NCI-H82 treated with DMSO at 0.1 percent for 48 hours (cell line): Measurements from ENCODE around the gene SSH3.
"Not testable (repeated sequence)": the region's sequence is repeated elsewhere in the genome, so short reads cannot be mapped to it uniquely, and the experiment has no call there.

Experiments
- DNase-seq: peaks from one replicate; lab custom pipeline; 2025; ENCODE audit not compliant: unreplicated experiment; lab: John Stamatoyannopoulos, UW

Gene SSH3

DNA sequence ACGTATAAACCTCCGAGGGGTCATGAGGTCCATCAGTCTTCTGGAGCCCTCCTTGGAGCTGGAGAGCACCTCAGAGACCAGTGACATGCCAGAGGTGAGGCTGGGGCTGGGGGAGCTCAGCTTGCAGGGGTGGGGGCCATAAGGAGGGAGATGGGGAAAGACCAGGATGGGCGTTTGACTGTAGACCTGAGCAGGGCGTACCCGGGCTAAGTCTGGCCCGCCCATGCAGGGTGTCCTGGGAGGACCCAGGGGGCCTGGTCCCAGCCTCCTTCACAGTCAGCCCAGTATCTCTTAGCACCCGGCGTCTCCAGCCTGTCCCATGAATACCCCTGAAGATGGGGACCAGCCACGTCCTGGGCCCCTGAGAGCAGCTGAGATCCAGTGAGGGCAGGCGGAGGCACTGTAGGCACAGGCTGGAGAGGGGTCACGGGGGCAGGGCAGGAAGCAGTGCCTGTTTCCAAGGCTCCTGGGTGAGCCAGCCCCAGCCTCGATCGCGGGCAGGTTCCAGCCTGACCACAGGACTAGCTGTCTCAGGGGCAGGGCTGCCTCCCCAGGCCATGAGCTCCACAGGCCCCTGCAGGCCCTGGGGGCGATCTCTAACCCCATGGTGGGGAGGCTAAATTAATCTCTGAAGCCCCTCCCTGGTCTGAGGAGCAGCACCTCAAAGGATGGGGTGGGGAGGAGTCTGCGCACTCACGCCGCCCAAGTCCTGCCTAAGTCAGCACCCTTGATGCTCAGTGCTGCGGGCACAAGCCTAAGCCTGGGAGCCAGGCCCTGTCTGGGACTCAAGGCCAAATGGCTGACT lies 7.1 kb downstream of the SSH3 start:
- DNase-seq = no peak

DNA sequence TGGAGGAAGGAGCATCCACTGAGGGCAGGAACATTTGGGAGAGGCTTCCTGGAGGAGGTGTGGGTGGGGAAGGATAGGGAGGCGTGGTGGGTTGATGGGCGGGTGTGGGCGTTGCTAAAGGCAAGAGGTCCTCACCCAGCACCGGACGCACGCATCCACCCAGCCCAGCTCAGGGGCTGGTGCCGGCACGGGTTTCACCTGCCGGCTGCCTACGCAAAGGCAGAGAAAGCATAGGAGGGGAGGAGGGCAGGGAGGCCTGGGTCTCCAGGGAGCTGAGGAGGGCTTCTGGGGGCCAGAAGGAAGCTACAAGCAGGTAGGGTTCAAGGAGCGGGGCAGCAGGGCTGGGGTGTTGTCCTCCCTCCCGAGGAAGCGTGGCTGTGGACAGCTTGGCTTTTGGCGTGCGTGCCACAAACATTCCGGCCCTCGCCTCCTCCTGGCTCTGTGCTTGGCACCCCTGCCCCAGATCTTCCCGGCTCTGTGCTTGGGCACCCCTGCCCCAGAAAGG lies 7.8 kb downstream of the SSH3 start:
- DNase-seq = no peak

DNA sequence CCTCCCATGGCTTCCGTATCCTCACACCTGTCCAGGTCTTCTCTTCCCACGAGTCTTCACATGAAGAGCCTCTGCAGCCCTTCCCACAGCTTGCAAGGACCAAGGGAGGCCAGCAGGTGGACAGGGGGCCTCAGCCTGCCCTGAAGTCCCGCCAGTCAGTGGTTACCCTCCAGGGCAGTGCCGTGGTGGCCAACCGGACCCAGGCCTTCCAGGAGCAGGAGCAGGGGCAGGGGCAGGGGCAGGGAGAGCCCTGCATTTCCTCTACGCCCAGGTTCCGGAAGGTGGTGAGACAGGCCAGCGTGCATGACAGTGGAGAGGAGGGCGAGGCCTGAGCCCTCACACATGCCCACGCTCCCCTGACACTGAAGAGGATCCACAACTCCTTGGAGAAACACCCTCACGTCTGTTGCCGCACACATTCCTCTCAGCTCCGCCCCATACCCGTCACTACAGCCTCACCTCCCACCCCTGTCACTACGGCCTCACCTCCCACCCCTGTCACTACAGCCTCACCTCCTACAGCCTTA lies 8.3 kb downstream of the SSH3 start:
- DNase-seq = no peak

DNA sequence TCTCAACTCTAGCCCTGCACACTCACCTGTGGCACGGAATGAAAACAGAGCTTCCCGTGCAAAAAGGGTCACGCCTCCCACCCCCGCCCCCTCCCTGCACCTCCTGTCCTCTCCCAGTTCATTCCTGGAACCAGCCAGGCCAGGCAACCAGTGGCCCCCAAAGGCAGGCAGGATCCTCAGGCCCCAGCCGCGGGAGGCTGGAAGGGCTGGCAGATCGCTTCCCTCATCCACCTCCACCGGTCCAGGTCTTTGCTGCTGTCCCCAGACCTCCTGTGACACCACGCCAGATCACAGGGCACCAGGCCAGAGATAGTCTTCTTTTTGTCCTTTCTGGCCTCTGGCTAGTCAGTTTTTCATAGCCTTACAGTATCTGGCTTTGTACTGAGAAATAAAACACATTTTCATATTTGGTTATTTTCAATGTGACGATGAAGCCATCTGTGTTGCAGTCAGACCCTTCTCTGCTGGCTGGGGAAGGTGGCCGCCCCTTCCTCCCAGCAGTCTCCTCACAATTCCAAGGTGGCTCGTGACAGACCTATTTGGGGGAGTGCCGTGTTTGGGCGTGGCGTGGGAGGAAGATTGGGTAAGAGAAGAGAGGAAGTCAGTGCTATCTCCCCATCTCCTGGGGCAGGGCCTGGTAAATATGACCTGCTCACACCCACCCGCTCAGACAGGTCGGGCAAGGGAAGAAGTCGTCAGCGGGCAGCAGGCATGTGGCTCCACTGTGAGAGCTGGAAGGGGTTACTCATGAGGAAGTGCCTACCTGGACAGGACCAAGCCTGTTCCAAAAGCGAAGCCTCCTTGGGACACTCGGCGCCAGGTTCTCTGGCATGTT lies 9.1 kb downstream of the SSH3 start:
- DNase-seq = no peak

DNA sequence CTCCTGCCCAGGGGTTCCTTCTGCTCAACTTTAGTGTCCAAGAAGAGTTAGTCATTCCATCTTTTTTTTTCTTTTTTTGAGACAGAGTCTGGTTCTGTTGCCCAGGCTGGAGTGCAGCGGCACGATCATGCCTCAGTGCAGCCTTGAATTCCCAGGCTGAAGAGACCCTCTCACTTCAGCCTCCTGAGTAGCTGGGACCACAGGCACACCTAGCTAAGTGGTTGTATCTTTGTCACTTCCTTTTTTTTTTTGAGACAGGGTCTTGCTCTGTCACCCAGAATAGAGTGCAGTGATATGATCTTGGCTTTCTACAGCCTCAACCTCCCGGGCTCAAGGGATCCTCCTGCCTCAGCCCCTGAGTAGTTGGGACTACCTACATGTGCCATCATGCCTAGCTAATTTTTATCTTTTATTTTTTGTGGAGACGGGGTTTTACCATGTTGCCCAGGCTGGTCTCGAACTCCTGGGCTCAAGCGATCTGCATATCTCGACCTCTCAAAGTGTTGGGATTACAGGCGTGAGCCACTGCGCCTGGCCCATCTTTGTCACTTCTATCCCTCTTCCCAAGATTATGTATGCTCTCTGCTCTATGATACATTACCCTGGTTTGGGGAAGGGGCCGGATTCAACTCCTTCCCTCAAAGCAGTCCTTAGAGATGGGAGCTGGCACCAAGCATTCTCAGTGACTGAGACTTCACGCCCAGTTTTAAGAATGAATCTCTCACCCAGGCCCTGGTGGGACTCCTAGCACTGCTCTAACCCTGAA lies 10.0 kb downstream of the SSH3 start:
- DNase-seq = no peak

DNA sequence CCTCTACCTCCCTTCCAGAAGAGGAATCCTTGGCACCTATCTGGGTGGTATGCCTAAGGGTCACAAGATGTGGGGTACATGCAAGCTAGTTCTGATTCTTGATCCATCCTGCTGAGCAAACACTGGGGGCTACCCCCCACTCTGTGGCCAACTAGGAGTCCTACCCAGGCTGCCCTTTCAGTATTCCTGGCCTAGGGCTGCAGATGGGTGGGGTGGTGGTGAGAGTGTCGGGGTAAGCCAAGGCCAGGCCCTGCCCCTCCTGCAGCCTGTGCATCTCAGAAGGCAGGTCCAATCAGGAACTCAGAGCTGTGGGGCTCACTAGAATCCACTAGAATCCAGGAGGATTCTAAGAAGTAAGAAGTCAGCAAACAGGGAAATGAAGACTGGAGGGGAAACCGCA lies 10.9 kb downstream of the SSH3 start:
- DNase-seq = no peak

DNA sequence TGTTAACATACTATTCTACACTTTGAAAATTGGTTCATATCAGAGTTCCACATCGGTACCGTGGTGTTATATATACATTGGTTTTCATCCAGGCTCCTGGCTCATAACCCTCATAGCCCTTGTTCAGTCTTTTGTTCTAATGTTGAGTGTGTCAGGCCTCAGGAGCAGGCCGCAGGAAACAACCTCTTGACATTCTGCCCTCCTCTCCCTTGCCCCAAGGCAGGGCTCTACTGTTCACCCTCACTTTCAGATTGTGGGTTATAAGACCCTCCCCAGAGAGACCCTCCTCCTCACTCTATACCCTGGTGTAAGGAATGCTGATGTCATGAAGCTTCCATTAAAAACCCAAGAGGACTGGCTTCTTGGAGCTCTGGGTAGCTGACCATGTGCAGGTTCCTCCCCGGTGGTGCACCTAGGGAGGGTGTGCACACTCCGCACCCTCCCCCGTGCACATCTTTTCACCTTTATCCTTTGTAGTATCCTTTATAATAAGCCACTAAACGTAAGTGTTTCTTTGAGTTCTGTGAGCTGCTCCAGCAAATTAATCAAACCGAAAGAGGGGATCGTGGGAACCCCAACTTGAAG lies 12.1 kb downstream of the SSH3 start:
- DNase-seq = no peak

DNA sequence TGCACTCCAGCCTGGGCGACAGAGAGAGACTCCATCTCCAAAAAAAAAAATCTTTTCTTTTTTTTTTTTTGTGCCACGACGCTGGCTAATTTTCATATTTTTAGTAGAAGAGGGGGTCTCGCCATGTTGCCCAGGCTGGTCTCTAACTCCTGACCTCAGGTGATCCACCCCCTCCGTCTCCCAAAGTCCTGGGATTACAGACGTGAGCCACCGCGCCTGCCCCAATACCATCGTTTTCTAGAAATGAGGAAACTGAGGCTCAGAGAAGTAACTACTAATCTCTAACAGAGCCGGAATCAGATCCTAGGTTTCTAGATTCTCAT lies 13.5 kb downstream of the SSH3 start:
- DNase-seq = no peak

DNA sequence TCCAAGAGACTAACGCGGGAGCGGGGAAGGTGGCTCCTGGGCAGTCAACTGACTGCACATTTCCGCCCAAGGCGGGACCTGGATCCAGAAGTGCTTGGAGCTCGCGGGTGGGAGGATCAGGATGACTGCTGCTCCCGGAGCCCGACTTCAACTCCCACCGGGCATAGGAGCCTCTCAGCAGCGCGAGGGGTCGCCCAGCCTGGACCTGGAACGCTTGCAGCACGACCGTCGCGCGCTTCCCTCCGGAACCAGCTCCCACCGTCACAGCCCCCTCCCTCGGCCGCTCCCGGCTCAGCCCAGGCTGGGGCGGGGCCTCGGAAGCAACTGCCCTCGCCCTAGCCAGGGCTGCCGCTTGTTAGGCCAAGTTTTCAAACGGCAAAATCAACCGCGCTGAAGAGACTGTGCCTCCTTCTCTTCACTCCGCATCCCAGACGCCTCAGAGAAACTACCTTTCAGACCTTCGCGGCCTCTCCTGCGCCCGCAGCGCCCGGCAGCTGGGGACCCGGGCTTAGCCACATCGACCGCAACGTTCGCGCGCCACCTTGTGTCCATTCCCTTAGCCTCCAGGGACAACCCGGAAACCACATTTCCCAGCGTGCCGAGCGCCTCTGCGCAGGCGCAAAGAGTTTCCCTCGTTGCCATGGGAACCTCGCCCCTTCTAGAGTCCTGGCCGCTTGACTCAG lies 14.0 kb downstream of the SSH3 start:
- peak; percentile 77 for DNase-seq

DNA sequence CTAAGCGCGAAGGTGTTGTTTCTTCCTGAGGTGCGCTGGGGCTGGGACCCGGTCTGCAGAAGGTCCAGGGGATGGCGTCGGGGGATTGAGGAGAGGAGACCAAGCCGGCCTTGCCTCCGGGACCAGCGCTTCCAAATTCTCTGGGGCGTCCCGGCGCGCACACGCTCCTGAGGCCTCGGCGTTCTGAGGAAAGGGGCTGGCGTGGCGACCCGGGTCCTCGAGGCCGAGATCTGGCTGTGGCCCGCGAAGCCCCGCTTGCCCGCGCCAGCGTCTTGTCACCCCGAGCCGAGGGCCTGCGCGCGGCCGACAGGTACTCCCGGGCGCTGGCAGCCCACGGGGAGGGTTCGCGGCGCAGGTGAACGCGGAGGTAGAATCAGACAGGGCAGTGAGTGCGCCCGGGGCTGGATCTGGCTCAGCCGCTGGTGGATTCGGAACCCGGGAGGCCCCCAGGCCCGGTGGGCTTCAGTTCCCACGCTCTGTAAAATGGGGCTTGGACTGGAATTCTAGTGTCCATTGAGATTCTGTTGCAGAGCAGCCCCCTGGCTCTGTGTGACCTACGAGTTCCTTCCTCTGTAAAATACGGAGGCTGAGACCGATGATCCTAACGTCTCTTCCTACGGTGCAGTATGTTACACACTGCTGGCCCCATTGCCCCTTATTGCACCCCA lies 14.7 kb downstream of the SSH3 start:
- DNase-seq = no peak

DNA sequence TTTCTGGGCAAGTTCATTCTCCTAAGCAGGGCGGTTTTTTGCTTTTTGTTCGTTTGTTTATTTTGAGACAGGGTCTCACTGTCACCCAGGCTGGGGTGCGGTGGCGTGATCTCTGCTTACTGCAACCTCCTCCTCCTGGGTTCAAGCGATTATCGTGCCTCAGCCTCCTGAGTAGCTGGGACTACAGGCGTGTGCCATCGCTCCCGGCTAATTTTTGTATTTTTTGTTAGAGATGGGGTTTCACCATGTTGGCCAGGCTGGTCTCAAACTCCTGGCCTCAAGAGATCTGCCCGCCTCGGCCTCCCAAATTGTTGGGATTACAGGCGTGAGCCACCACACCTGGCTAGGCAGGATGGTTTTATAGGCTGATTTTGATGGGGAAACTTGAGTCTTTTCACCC lies 15.5 kb downstream of the SSH3 start:
- DNase-seq = not testable (repeated sequence)

DNA sequence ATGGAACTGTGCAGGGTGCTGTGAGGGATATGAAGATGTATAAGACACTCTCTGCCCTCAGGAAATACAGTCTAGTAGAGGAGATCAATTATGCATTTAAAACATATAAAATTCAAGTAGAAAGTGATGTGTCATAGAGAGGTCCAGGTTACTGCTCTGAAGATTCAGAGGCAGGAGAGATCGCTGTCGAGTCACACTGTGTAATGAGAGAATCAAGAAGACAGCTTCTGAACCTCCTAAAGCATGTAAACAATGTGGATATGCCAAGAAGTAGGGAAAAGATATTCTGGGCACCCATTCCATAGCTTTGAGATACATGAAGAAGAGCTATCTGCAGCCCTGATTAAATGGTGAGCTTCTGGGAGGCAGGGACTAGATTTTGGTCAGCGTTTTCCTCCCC lies 16.7 kb downstream of the SSH3 start:
- no peak for DNase-seq

DNA sequence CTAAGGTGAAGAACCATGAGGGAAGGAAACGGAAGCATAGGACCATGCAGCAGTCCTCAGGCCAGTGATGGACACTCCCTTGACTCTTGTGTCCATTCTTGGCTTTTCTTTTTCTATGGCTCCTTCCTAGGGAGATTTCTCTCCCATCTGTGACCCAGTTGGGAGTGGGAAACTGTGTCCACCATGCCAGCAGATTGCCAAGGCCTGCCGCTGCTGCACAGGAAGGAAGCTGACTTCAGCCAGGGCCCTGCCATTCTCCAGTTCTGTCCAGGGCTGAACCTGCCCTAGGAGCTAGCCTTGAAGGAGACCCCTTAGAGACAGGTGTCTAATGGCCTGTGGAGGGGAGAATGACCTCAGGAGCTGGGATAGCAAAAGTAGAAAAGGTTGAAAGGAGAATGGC lies 17.4 kb downstream of the SSH3 start:
- no peak for DNase-seq

DNA sequence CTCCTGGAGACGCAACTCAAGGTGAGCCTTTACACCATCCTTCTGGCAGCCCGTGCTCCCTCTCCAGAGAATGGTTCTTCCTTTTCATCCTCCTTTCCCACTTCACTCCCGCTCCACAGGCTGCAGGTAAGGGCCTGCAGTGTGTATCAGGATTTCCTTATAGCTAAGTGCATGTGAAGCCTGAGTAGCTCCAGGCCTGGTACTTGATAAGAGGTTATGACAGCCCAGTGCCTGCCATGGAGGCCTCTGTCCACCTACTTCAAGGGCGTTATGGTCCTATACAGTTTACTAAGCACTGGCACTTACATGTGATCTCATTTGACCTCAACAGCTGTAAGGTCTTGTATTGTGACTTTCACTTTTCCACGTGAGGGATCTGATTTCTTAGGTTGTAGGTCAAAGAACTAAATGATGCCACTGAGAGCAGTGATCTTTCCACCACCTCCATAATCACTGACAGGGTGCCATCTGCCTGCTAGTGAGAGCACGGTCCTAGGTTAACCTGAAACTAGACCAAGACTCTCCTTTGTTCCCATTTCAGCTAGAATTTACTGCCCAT lies 18.1 kb downstream of the SSH3 start:
- DNase-seq = no peak

DNA sequence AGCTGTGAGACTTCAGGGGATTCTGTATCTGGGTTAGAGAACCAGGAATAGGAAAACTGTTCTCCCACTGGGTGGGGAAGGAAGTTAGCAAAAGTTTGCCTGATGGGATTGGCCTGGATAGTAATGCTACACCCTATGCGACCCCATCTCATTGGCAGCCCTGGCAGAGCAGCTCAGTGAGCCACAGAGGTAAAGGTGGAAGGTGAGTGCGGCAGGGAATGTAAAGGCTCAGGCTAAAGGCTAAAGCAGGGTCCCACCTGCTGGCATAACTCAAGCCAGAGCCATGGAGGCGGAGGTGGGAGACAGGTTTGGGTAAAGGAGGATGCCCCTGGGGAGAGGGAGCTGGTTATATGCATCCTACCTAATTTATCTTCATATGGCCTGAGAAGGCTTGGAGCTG lies 18.7 kb downstream of the SSH3 start:
- DNase-seq = no peak

DNA sequence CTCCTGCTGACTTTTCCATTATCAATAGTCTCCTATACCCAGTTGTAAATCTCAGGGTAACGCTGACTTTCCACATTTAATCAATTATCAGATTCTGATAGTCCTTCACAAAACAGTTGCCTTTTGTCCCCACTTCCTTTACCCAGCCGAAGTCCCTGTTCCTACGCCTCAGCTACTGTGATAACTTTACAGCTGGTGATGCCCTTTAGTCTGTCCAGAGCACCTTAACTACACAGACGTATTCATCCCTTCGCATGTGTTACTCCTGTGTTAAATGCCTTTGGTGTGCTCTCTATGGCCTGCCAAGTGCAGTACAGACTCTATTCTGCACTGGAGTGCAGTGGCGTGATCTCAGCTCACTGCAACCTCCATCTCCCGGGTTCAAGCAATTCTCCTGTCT lies 20.2 kb downstream of the SSH3 start:
- DNase-seq = no peak

DNA sequence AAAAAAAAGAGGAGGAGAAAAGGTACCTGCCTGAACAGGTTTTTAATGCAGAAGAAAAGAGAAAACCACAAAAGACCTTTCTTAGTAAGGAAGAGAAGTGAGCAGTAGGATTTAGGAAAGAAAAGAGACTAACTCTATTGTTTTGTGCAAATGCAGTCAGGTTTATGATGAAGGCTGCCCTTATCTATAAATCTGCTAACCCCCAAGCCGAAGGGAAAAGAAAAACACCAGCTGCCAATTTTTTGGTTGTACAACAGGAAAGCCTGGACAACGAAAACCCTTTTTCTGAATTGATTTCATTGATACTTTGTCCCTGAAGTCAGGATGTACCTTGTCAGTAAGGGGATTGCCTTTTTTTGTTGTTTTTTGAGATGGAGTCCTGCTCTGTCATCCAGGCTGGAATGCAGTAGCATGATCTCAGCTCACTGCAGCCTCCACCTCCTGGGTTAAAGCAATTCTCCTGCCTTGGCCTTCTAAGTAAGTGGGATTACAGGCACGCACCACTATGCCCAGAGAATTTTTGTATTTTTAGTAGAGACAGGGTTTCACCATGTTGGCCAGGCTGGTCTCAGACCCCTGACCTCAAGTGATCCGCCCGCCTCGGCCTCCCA lies 28.9 kb downstream of the SSH3 start:
- no peak for DNase-seq

DNA sequence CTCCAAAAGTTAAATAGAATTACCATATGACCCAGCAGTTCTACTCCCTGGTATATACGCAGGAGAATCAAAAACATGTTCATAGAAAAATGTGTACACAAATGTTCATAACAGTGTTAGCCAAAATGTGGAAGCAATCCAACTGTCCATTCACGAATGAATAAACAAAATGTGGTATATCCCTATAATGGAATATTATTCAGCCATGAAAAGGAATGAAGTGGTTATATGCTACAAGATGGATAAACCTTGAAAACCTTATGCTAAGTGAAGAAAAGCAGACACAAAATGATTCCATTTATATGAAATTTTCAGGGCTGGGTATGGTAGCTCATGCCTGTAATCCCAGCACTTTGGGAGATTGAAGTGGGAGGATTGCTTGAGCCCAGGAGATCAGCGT lies 33.9 kb downstream of the SSH3 start:
- no peak for DNase-seq

DNA sequence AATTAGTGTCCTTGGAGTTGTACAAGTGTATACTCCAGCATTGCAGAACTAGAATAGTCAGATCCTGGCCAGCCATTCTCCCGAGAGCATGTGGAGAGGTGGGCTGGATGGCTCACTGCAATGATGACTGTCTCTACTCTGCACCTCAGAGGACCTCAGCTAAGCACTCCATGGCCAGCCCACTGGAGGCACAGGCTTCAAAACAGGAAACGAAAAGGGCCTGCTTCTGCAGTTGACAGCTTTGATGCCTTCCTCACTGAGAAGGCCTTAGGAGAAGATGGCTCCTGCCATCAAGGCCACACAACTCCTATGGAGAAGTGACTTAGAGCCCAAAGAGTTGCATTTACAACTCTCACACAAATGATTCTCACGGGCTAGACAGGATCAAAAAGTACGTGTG lies 40.9 kb downstream of the SSH3 start:
- DNase-seq = no peak
